ENCODE data around the gene RAB11FIP5. TPM values are rescaled to one million over a fixed set of nuclear protein-coding genes. Genes with fewer than 3 reads are reported as not detected.

The RAB11FIP5 gene
- total and polyA plus RNA-seq, 2 experiments from 2014 or later = 4.4 to 16.6 TPM

GRCh38 chr2:73032702-73033097, 80.0 kb downstream of the RAB11FIP5 start:
- H3K27me3 Mint-ChIP-seq (ENCODE audit: insufficient read depth, low read depth, poor library complexity) = peaks cover 3% of the 10 kb centered on the region
- no peak overlapping the region for H3K4me2 ChIP-seq
- no peak overlapping the region for H2AFZ ChIP-seq
- no peak for DNase-seq (ENCODE audit: low spot score)
- H3K27me3 ChIP-seq (ENCODE audit: insufficient read depth) = no peaks in the 10 kb centered on the region
- H4K20me1 ChIP-seq (replicated peaks; ENCODE audit: insufficient read depth) = no peaks in the 10 kb centered on the region; the same call in 1 of the 2 replicates
- no peak overlapping the region for H3K27ac Mint-ChIP-seq
- no peak overlapping the region for H3K4me3 ChIP-seq
- ATAC-seq = no peak
- H3K36me3 ChIP-seq (ENCODE audit: insufficient read depth) = no peaks in the 10 kb centered on the region
- H3K4me1 ChIP-seq (ENCODE audit: insufficient read depth) = peaks cover 15% of the 10 kb centered on the region
- peaks cover 26% of the 10 kb centered on the region for H3K4me1 Mint-ChIP-seq
- no peaks in the 10 kb centered on the region for H3K9me3 Mint-ChIP-seq
- no peaks in the 10 kb centered on the region for H3K79me2 ChIP-seq (replicated peaks; ENCODE audit: insufficient read depth)
- H3K9me2 ChIP-seq (ENCODE audit: insufficient read depth) = no peaks in the 10 kb centered on the region
- no peak overlapping the region for H3K4me3 Mint-ChIP-seq
- TF ChIP-seq EZH2 (IDR thresholded peaks at IDR 0.05; ENCODE audit: low read depth, unreplicated experiment) = no peak
- H3F3A ChIP-seq (replicated peaks; ENCODE audit: low read depth) = no peaks in the 10 kb centered on the region
- no peak overlapping the region for H3K27ac ChIP-seq (ENCODE audit: low read depth)
- no peaks in the 10 kb centered on the region; the same call in 2 of the 3 replicates for H3K36me3 Mint-ChIP-seq (ENCODE audit: low read depth)

GRCh38 chr2:73031725-73032701, 80.7 kb downstream of the RAB11FIP5 start:
- Mint-ChIP-seq H3K4me3 (no peak overlapping the region), H3K27ac (no peak overlapping the region), H3K9me3 (no peaks in the 10 kb centered on the region), H3K4me1 (peaks cover 23% of the 10 kb centered on the region), H3K36me3 (ENCODE audit: low read depth) (no peaks in the 10 kb centered on the region; the same call in 2 of the 3 replicates), H3K27me3 (ENCODE audit: insufficient read depth, low read depth, poor library complexity) (peaks cover 3% of the 10 kb centered on the region)
- DNase-seq (ENCODE audit: low spot score) (no peak), ATAC-seq (no peak)
- H3K9me2 ChIP-seq (ENCODE audit: insufficient read depth) = no peaks in the 10 kb centered on the region
- H3K79me2 ChIP-seq (replicated peaks; ENCODE audit: insufficient read depth) = no peaks in the 10 kb centered on the region
- no peaks in the 10 kb centered on the region; the same call in 1 of the 2 replicates for H4K20me1 ChIP-seq (replicated peaks; ENCODE audit: insufficient read depth)
- H3K27ac ChIP-seq (ENCODE audit: low read depth) = no peak overlapping the region
- H3K36me3 ChIP-seq (ENCODE audit: insufficient read depth) = no peaks in the 10 kb centered on the region
- no peak overlapping the region for H2AFZ ChIP-seq
- H3K4me1 ChIP-seq (ENCODE audit: insufficient read depth) = peaks cover 15% of the 10 kb centered on the region
- H3F3A ChIP-seq (replicated peaks; ENCODE audit: low read depth) = no peaks in the 10 kb centered on the region
- H3K4me2 ChIP-seq = no peak overlapping the region
- no peaks in the 10 kb centered on the region for H3K27me3 ChIP-seq (ENCODE audit: insufficient read depth)
- H3K4me3 ChIP-seq = no peak overlapping the region
- no peak for TF ChIP-seq JUNB (IDR thresholded peaks at IDR 0.05; ENCODE audit: unreplicated experiment)
- no peak for TF ChIP-seq ETS1 (IDR thresholded peaks at IDR 0.05)
- no peak for TF ChIP-seq CTCF (conservative IDR thresholded peaks at IDR 0.05; ENCODE audit: low read depth in 2 of 2)
- TF ChIP-seq POLR2AphosphoS5 (IDR thresholded peaks at IDR 0.05; ENCODE audit: low read depth) = no peak
- no peak for TF ChIP-seq REST (IDR thresholded peaks at IDR 0.05; ENCODE audit: unreplicated experiment)
- TF ChIP-seq NANOG (IDR thresholded peaks at IDR 0.05; ENCODE audit: borderline replicate concordance) = no peak
- TF ChIP-seq STAT1 (IDR thresholded peaks at IDR 0.05; ENCODE audit: unreplicated experiment) = no peak
- no peak for TF ChIP-seq EZH2phosphoT487 (IDR thresholded peaks at IDR 0.05; ENCODE audit: unreplicated experiment)
- no peak for TF ChIP-seq EZH2 (IDR thresholded peaks at IDR 0.05; ENCODE audit: low read depth, unreplicated experiment)
- TF ChIP-seq ZNF331 (CRISPR knock-in tag; IDR thresholded peaks at IDR 0.05; ENCODE audit: low read depth) = no peak
